ENCODE measurements around the gene TIGD3. TPM values are rescaled to one million over a fixed set of nuclear protein-coding genes. Genes with fewer than 3 reads are reported as not detected.
A peak's percentile ranks its signal among the peaks of the same experiment; 100 is the strongest.

Gene TIGD3
- total RNA-seq, 4 donors from 2014 or later: 0.34 TPM; not detected in 3

DNA sequence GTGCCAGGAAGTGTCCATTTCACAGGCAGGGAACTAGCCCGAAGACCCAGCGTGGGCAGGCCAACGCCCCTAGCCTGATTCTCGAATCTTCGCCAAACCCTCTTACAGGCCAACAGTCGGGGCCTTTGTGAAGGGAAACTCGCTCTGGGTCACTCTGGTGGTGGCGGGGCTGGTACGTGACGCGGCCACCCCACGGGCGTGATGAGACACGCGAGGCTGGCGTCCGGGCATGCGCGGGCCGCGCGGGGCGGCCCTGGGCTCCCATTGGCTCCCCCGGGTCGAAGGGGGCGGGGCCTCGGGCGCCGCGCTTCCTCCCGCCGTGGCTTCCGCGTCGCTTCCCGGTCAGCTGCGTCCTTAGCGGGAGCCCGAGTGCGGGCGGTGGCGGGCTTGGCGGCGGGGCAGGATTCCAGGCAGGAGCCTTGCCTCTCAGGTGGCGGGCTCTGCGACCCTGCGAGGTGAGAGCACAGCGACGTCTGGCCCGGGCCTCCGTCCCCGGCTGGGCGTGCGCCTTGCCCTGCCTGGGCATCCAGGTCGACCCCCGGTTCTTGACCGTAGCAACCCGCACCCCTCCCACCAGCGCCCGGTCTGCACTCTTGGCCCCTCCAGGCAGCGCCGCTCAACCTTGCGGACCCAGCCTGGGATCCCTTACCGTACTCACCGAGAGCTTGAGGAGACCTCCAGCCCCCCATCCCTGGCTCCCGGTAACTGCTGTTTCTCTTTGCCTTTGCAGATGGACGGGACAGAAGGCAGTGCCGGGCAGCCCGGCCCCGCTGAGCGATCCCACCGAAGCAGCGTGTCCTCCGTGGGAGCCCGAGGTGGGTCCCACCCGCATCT, 32.0 kb downstream of the TIGD3 start, which contains the start of gene FRMD8:
FRMD8 (plus strand) TSS at position 331 of the 834 bp plus-strand sequence; CDS start at position 731, 400 bp downstream.
- Histone ChIP-seq H3K36me3 (no peaks in the 10 kb centered on the region), H3K27ac (peak within 1 kb of the TSS; percentile 91 to 94 (median 93)), H3K4me3 (replicated peaks in 1 of 3) (peak within 1 kb of the TSS; percentile 38 to 91 (median 77)), H3K4me1 (peaks cover 19 to 80% of the 10 kb centered on the region in 2 donors), H3K9me3 (no peaks in the 10 kb centered on the region), H3K27me3 (no peaks in the 10 kb centered on the region)
- 1 to 7% methylated on average over 21 of the region's 76 CpGs for WGBS, 2 donors
- DNase-seq: peak; percentile 91 to 95
- intact Hi-C loops (cut with DNase I): no loop called here
- TF ChIP-seq, protein P1, sequence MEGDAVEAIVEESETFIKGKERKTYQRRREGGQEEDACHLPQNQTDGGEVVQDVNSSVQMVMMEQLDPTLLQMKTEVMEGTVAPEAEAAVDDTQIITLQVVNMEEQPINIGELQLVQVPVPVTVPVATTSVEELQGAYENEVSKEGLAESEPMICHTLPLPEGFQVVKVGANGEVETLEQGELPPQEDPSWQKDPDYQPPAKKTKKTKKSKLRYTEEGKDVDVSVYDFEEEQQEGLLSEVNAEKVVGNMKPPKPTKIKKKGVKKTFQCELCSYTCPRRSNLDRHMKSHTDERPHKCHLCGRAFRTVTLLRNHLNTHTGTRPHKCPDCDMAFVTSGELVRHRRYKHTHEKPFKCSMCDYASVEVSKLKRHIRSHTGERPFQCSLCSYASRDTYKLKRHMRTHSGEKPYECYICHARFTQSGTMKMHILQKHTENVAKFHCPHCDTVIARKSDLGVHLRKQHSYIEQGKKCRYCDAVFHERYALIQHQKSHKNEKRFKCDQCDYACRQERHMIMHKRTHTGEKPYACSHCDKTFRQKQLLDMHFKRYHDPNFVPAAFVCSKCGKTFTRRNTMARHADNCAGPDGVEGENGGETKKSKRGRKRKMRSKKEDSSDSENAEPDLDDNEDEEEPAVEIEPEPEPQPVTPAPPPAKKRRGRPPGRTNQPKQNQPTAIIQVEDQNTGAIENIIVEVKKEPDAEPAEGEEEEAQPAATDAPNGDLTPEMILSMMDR (IDR thresholded peaks at IDR 0.05): no peak
- peak in 1 of 2 donors; percentile 90 for TF ChIP-seq POLR2A (IDR thresholded peaks at IDR 0.05)

DNA sequence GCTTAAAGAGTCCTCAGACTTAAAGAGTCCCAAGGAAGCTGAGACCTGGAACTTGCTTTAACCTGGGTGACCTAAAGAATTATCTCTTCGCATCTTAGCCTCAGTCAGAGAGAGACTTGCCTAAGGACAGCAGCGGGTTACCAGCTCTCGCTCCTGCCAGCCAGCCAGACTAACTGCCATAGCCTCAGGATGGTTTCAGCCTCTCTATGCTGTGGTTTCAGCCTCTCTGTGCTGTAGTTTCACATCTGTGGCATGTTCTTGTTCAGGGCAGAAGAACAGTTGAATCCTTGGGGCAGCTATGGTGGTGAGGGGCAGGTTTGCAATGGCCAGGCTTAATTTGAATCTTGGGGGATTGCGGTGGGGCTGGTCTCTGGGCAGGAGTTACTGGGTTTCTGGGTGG, 34.2 kb downstream of the TIGD3 start:
- 94 to 95% methylated on average over 4 of the region's 4 CpGs for WGBS, 2 donors

DNA sequence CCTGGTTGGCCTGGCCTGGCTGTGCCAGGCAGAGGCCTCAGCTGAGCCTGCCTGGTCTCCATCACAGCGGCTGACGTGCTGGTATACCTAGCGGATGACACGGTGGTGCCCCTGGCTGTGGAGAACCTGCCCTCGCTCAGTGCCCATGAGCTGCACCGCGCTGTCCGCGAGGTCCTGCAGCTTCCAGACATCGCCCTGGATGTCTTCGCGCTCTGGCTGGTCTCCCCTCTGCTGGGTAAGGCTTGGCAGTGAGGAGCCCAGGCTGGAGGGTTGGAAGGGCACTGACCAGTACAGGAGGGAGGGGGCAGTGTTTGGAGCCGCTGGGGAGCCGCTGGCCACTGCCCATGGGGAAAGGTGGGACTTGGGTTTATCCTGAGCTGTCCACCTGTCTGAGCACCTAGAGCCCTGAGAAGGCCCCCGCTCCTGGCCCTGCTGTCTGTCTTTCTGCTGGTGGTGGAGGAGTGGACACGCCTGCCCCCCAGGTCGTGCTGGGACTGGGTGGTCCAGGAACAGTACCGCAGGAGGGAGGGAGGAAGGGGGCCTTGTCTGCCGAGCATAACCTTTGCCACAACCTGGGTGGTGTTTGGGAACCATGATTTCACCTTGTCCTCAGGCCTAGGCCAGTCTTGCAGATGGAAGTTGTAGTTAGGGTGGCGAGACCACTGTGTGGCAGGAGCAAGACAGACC, 34.9 kb downstream of the TIGD3 start:
- no peak for DNase-seq
- Histone ChIP-seq H3K4me3 (replicated peaks in 1 of 3) (no peak overlapping the region), H3K27ac (peak overlapping the region; percentile 24 to 76 (median 56)), H3K4me1 (peaks cover 7 to 61% of the 10 kb centered on the region in 2 donors), H3K9me3 (no peaks in the 10 kb centered on the region), H3K36me3 (peaks cover 9 to 10% of the 10 kb centered on the region in 2 donors), H3K27me3 (no peaks in the 10 kb centered on the region)
- TF ChIP-seq, protein P1 (IDR thresholded peaks at IDR 0.05): no peak
- TF ChIP-seq POLR2A (IDR thresholded peaks at IDR 0.05): no peak
- intact Hi-C loops (cut with DNase I): no loop called here
- WGBS, 2 donors: 86 to 89% methylated on average over 6 to 14 of the region's 20 CpGs

More for the DNA sequence above, 34.2 kb downstream of the TIGD3 start:
- Histone ChIP-seq H3K4me1 (peaks cover 7 to 66% of the 10 kb centered on the region in 2 donors), H3K9me3 (no peaks in the 10 kb centered on the region), H3K27ac (peak overlapping the region in 2 of 3 donors; percentile 56 to 76), H3K36me3 (peaks cover 2 to 9% of the 10 kb centered on the region in 2 donors), H3K27me3 (no peaks in the 10 kb centered on the region), H3K4me3 (replicated peaks in 1 of 3) (no peak overlapping the region)
- DNase-seq: no peak
- TF ChIP-seq POLR2A (IDR thresholded peaks at IDR 0.05): no peak
- TF ChIP-seq, protein P1 (IDR thresholded peaks at IDR 0.05): no peak
- intact Hi-C loops (cut with DNase I): no loop called here

DNA sequence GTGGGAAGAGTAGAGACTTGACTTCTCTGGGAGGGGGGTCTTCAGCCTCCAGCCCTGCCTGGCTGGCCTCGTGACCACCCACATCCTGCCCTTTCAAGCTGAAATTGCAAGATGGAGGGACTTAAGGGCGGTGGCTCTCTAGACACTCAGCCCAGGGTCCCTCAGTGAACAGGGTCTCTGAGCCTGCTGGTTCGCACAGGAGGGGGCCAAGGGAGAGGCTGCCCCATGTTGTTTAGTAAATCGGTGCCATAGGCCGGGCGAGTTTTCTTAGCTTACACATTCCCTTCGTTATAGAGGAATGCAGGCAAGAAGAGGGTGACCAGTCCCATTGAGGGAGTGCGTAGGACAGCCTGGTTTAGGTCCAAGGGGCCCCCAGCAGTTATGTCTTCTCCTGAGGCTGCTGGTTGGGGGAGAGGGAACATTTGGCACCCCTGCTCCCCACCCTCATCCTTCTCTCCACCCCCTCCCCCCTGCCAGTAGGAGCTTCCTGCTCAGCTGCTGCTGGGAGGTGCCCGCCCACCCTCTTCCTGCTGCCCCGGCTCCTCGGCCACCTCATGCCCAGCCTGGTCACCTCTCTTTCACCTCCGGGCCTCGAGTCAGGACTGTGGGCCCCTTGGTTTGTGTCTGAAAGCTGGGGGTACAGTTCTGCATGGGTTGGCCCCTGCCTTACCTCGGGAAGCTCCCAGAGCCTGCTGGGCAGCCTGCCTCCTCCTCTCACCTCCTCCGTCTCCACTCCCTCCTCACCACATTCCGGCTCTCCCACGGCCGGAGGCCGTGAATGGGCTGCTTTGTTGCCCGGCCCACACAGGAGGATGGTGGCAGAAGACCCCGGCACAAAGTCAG, 35.8 kb downstream of the TIGD3 start:
- DNase-seq: no peak
- no peaks in the 10 kb centered on the region for H3K27me3 ChIP-seq
- H3K27ac ChIP-seq: peak overlapping the region; percentile 24 to 76 (median 56)
- 70 to 79% methylated on average over 21 of the region's 21 CpGs for WGBS, 2 donors
- TF ChIP-seq, protein P1 (IDR thresholded peaks at IDR 0.05): no peak
- TF ChIP-seq POLR2A (IDR thresholded peaks at IDR 0.05): no peak
- intact Hi-C loops (cut with DNase I): no loop called here
- no peak overlapping the region for H3K4me3 ChIP-seq (replicated peaks in 1 of 3)
- H3K36me3 ChIP-seq: peaks cover 9 to 16% of the 10 kb centered on the region in 2 donors
- H3K9me3 ChIP-seq: no peaks in the 10 kb centered on the region
- peaks cover 7 to 56% of the 10 kb centered on the region in 2 donors for H3K4me1 ChIP-seq

All from thyroid gland (tissue), 4 donors.